Endodermal cell (in vitro differentiated cells): ENCODE measurements around the gene SGMS1. TPM values are rescaled to one million over a fixed set of nuclear protein-coding genes. Genes with fewer than 3 reads are reported as not detected.

Source experiments
- DNase-seq: peaks from one replicate; pipeline ENCODE4 v3.0.0-alpha.2; 2017
- H3K27ac ChIP-seq: 2 replicates; pipeline ENCODE4 v1.5.1; 2013; ENCODE audit warnings: mild to moderate bottlenecking, low read depth, low read length, moderate library complexity
- H3K27me3 ChIP-seq: 2 replicates; pipeline ENCODE4 v1.6.1; 2013; ENCODE audit warnings: mild to moderate bottlenecking, low read length, moderate library complexity; ENCODE audit not compliant: insufficient read depth, control insufficient read depth, poor library complexity, severe bottlenecking
- H3K36me3 ChIP-seq: 2 replicates; pipeline ENCODE4 v1.7.0; 2013; ENCODE audit warnings: mild to moderate bottlenecking, low read length, moderate library complexity; ENCODE audit not compliant: control insufficient read depth, insufficient read depth
- H3K4me1 ChIP-seq: one replicate; pipeline ENCODE4 v1.7.0; 2013; ENCODE audit warnings: low read length; ENCODE audit not compliant: control insufficient read depth, insufficient read depth
- H3K4me3 ChIP-seq: 2 replicates; pipeline ENCODE4 v1.5.1; 2013; ENCODE audit warnings: mild to moderate bottlenecking, low read length, moderate library complexity
- H3K9ac ChIP-seq: 2 replicates; pipeline ENCODE4 v1.6.1; 2013; ENCODE audit warnings: mild to moderate bottlenecking, low read length, moderate library complexity; ENCODE audit not compliant: poor library complexity, severe bottlenecking; ENCODE audit errors: extremely low read depth
- H3K9me3 ChIP-seq: 2 replicates; pipeline ENCODE4 v1.6.1; 2013; ENCODE audit warnings: mild to moderate bottlenecking, low read length, moderate library complexity; ENCODE audit not compliant: control insufficient read depth
- H3K27ac Mint-ChIP-seq: 2 replicates; pipeline ENCODE4 v1.8.0; 2020; ENCODE audit warnings: mixed read lengths
- H3K27me3 Mint-ChIP-seq: 2 replicates; pipeline ENCODE4 v1.8.0; 2021; ENCODE audit warnings: mild to moderate bottlenecking, mixed read lengths; ENCODE audit not compliant: insufficient read depth
- H3K36me3 Mint-ChIP-seq: 2 replicates; pipeline ENCODE4 v1.8.0; 2020; ENCODE audit warnings: low read depth, mixed read lengths
- H3K4me1 Mint-ChIP-seq: 2 replicates; pipeline ENCODE4 v1.8.0; 2020; ENCODE audit warnings: mixed read lengths
- H3K4me3 Mint-ChIP-seq: 2 replicates; pipeline ENCODE4 v1.8.0; 2020; ENCODE audit warnings: mild to moderate bottlenecking, moderate library complexity, mixed read lengths
- H3K9me3 Mint-ChIP-seq: 2 replicates; pipeline ENCODE4 v1.8.0; 2020; ENCODE audit warnings: mild to moderate bottlenecking, mixed read lengths
- WGBS, 2 experiments: methylation state at CpG; one replicate each; pipeline versions ENCODE4 v1.1.5 to v1.1.7; 2013; ENCODE audit warnings: missing lambda C conversion rate in 2 of 2, mixed read lengths in 1 of 2; ENCODE audit not compliant: insufficient coverage in 1 of 2, insufficient read length in 1 of 2; 5-methylcytosine and 5-hydroxymethylcytosine counted together
- total RNA-seq, 2 donors: library from RNA; stranded (reverse); fragmentation: NEBNext Ultra II Directional in 1 of 2; extraction: Animal tissue kit (Norgen Biotek cat#: 25700) in 1 of 2; gene quantifications; 2 replicates in 1 of 2; 3 replicates in 1 of 2; pipeline ENCODE4 v1.2.1, GENCODE V29; 2021
- TF ChIP-seq, protein P1 (sequence below): fragments of 200-600 bp; sonication (generic); conservative IDR thresholded peaks from 2 replicates; pipeline ENCODE4 v1.5.0; 2021; ENCODE audit warnings: antibody characterized with exemption, mild to moderate bottlenecking

The SGMS1 gene
- total RNA-seq, 2 donors from 2014 or later = 12.0 to 14.3 TPM

- H3K36me3 ChIP-seq = no peaks in the 10 kb centered on the region
- no peak overlapping the region for H3K27ac Mint-ChIP-seq
- DNase-seq = no peak
- no peak overlapping the region for H3K4me3 ChIP-seq
- 92 to 93% methylated on average over 3 to 5 of the region's 6 CpGs for WGBS, 2 experiments
- no peaks in the 10 kb centered on the region for H3K27me3 ChIP-seq
- peaks cover 6% of the 10 kb centered on the region for H3K27me3 Mint-ChIP-seq
- no peak overlapping the region for H3K9ac ChIP-seq
- H3K4me1 ChIP-seq = no peaks in the 10 kb centered on the region
- H3K4me1 Mint-ChIP-seq = peaks cover 13% of the 10 kb centered on the region
- no peak overlapping the region for H3K27ac ChIP-seq
- H3K9me3 Mint-ChIP-seq = no peaks in the 10 kb centered on the region
- TF ChIP-seq, protein P1, sequence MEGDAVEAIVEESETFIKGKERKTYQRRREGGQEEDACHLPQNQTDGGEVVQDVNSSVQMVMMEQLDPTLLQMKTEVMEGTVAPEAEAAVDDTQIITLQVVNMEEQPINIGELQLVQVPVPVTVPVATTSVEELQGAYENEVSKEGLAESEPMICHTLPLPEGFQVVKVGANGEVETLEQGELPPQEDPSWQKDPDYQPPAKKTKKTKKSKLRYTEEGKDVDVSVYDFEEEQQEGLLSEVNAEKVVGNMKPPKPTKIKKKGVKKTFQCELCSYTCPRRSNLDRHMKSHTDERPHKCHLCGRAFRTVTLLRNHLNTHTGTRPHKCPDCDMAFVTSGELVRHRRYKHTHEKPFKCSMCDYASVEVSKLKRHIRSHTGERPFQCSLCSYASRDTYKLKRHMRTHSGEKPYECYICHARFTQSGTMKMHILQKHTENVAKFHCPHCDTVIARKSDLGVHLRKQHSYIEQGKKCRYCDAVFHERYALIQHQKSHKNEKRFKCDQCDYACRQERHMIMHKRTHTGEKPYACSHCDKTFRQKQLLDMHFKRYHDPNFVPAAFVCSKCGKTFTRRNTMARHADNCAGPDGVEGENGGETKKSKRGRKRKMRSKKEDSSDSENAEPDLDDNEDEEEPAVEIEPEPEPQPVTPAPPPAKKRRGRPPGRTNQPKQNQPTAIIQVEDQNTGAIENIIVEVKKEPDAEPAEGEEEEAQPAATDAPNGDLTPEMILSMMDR = no peak
- H3K4me3 Mint-ChIP-seq = no peak overlapping the region
- no peaks in the 10 kb centered on the region for H3K36me3 Mint-ChIP-seq
- H3K9me3 ChIP-seq = no peaks in the 10 kb centered on the region
Observed at GRCh38 chr10:50420196-50420595, 203.6 kb downstream of the SGMS1 start.

GRCh38 chr10:50419756-50420155 is 204.0 kb downstream of the SGMS1 start:
- Histone ChIP-seq H3K36me3 (no peaks in the 10 kb centered on the region), H3K4me3 (no peak overlapping the region), H3K27ac (no peak overlapping the region), H3K9ac (no peak overlapping the region), H3K4me1 (no peaks in the 10 kb centered on the region), H3K27me3 (no peaks in the 10 kb centered on the region), H3K9me3 (no peaks in the 10 kb centered on the region)
- H3K9me3 Mint-ChIP-seq = no peaks in the 10 kb centered on the region
- 91 to 95% methylated on average over 3 of the region's 3 CpGs for WGBS, 2 experiments
- peaks cover 6% of the 10 kb centered on the region for H3K27me3 Mint-ChIP-seq
- H3K36me3 Mint-ChIP-seq = no peaks in the 10 kb centered on the region
- peaks cover 13% of the 10 kb centered on the region for H3K4me1 Mint-ChIP-seq
- H3K4me3 Mint-ChIP-seq = no peak overlapping the region
- no peak overlapping the region for H3K27ac Mint-ChIP-seq
- no peak for DNase-seq
- TF ChIP-seq, protein P1 = no peak

DNA sequence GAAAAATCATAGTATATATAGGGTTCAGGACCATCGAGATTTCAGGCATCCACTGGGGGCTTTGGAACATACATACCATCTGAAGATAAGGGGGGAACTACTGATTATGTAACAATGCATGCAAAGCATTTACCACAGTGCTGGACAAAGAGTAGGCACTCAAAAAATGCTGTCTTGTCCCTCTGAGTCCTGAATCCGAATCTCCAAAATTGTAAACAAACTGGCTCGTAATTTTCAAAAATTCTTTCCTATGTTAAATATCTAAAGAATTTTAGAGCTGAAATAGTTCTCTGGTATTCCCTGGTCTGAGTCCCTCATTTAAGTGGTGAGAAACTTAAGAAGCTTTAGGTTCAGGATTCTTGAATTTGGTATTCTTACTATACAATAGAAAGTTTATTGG is 204.7 kb downstream of the SGMS1 start:
- TF ChIP-seq, protein P1 = no peak
- H3K4me1 ChIP-seq = no peaks in the 10 kb centered on the region
- Mint-ChIP-seq H3K4me3 (no peak overlapping the region), H3K27me3 (peaks cover 6% of the 10 kb centered on the region), H3K4me1 (peaks cover 13% of the 10 kb centered on the region), H3K36me3 (no peaks in the 10 kb centered on the region), H3K9me3 (no peaks in the 10 kb centered on the region), H3K27ac (no peak overlapping the region)
- no peaks in the 10 kb centered on the region for H3K9me3 ChIP-seq
- no peak overlapping the region for H3K9ac ChIP-seq
- DNase-seq = no peak
- no peaks in the 10 kb centered on the region for H3K36me3 ChIP-seq
- H3K27ac ChIP-seq = no peak overlapping the region
- WGBS, 2 experiments = 94% methylated on average over 3 of the region's 3 CpGs; no CpG with 5 or more reads in 1 of the 2 experiments
- H3K4me3 ChIP-seq = no peak overlapping the region
- H3K27me3 ChIP-seq = no peaks in the 10 kb centered on the region
